Upper lobe of left lung (tissue), 6 donors: ENCODE data around the gene TRMT1. TPM values are rescaled to one million over a fixed set of nuclear protein-coding genes. Genes with fewer than 3 reads are reported as not detected.

Experiments used
- ATAC-seq, 2 donors: fragments of 200-7000 bp; cut with Tn5 transposase; one replicate each; pipeline ENCODE4 v1.9.1; 2022; ENCODE audit warnings: mild to moderate bottlenecking in 2 of 2, moderate library complexity in 2 of 2; ENCODE audit not compliant: low FRiP score in 2 of 2
- DNase-seq, 2 donors: peaks; one replicate each; pipeline ENCODE4 v3.0.0-alpha.2; 2019 to 2020
- H3K27ac ChIP-seq, 4 donors: fragments of 200-600 bp; sonication (generic); one replicate each; pipeline ENCODE4 v1.5.1; 2016 to 2019
- H3K27me3 ChIP-seq, 4 donors: fragments of 200-600 bp; sonication (generic); one replicate each; pipeline ENCODE4 v1.5.1; 2017 to 2019
- H3K36me3 ChIP-seq, 4 donors: fragments of 200-600 bp; sonication (generic); one replicate each; pipeline ENCODE4 v1.5.1; 2016 to 2019
- H3K4me1 ChIP-seq, 4 donors: fragments of 200-600 bp; sonication (generic); one replicate each; pipeline ENCODE4 v1.5.1; 2018 to 2019
- H3K4me3 ChIP-seq, 4 donors: fragments of 200-600 bp; sonication (generic); one replicate each; pipeline ENCODE4 v1.5.1; 2017 to 2019; ENCODE audit warnings: mild to moderate bottlenecking in 2 of 4, moderate library complexity in 1 of 4
- H3K9me3 ChIP-seq, 4 donors: fragments of 200-600 bp; sonication (generic); one replicate each; pipeline ENCODE4 v1.5.1; 2018 to 2019
- CTCF ChIP-seq, 6 experiments: fragments of 450-650 bp in 4 of 6; fragments of 200-600 bp in 2 of 6; sonication (generic) in 2 of 6; IDR thresholded peaks; one replicate each; pipeline ENCODE4 v1.5.1; 2016 to 2019; ENCODE audit warnings: antibody characterized with exemption in 6 of 6
- EP300 ChIP-seq, 4 donors: sonication (generic); formaldehyde crosslinking; IDR thresholded peaks; one replicate each; pipeline ENCODE4 v1.5.1; 2017; ENCODE audit warnings: antibody characterized with exemption in 4 of 4, control low read depth in 2 of 4
- POLR2A ChIP-seq, 4 donors: fragments of 450-650 bp; IDR thresholded peaks; one replicate each; pipeline ENCODE4 v1.5.1; 2016 to 2017; ENCODE audit warnings: antibody characterized with exemption in 4 of 4, mild to moderate bottlenecking in 2 of 4
- POLR2AphosphoS5 ChIP-seq, 2 donors: sonication (generic); formaldehyde crosslinking; IDR thresholded peaks; one replicate each; pipeline ENCODE4 v1.5.1; 2017; ENCODE audit warnings: antibody characterized with exemption in 2 of 2
- WGBS, 2 donors: methylation state at CpG; one replicate each; pipeline ENCODE4 v1.1.5; 2017 to 2018; 5-methylcytosine and 5-hydroxymethylcytosine counted together
- total RNA-seq, 6 donors: library from RNA; depleted of rRNA in 4 of 6; stranded (reverse); fragments of >200 nt in 4 of 6; gene quantifications; one replicate each; pipeline versions ENCODE4 v1.1.0 to v1.2.1, GENCODE V29; 2016 to 2021
- donor health status: DM: no; HTN: no; CAD: no; lungs with moderate emphysema.
- donor health status: DM: no; HTN: yes; CAD: no; lungs with severe emphysema.

Gene TRMT1
- total RNA-seq, 6 donors from 2014 or later: 27.2 to 92.2 (median 33.1) TPM

- ATAC-seq (no peak), DNase-seq (no peak)
- H3K4me3 ChIP-seq: no peak overlapping the region
- 75% methylated on average over 5 of the region's 5 CpGs for WGBS, 2 donors
- no peaks in the 10 kb centered on the region for H3K9me3 ChIP-seq
- H3K27me3 ChIP-seq: no peaks in the 10 kb centered on the region
- peak overlapping the region in 3 of 4 donors; percentile 7 to 69 (median 65) for H3K27ac ChIP-seq
- H3K4me1 ChIP-seq: peaks cover 52 to 78% (median 72%) of the 10 kb centered on the region in 4 donors
- TF ChIP-seq CTCF (IDR thresholded peaks at IDR 0.05) (no peak), POLR2AphosphoS5 (IDR thresholded peaks at IDR 0.05) (no peak), POLR2A (IDR thresholded peaks at IDR 0.05) (no peak), EP300 (IDR thresholded peaks at IDR 0.05) (no peak)
- H3K36me3 ChIP-seq: no peaks in the 10 kb centered on the region
Measured at GRCh38 chr19:13063461-13064091, 53.0 kb downstream of the TRMT1 start.

- Histone ChIP-seq H3K4me3 (no peak overlapping the region), H3K27me3 (no peaks in the 10 kb centered on the region), H3K36me3 (no peaks in the 10 kb centered on the region), H3K9me3 (no peaks in the 10 kb centered on the region), H3K27ac (peak overlapping the region in 3 of 4 donors; percentile 7 to 97 (median 69)), H3K4me1 (peaks cover 54 to 79% (median 74%) of the 10 kb centered on the region in 4 donors)
- no peak for ATAC-seq
- TF ChIP-seq EP300 (IDR thresholded peaks at IDR 0.05) (no peak), POLR2AphosphoS5 (IDR thresholded peaks at IDR 0.05) (no peak), POLR2A (IDR thresholded peaks at IDR 0.05) (no peak), CTCF (IDR thresholded peaks at IDR 0.05) (no peak)
- no peak for DNase-seq
Measured at GRCh38 chr19:13062317-13062716, 54.2 kb downstream of the TRMT1 start.

GRCh38 chr19:13060964-13061927, 55.3 kb downstream of the TRMT1 start:
- ATAC-seq: peak; percentile 90 to 93
- TF ChIP-seq POLR2AphosphoS5 (IDR thresholded peaks at IDR 0.05) (no peak), POLR2A (IDR thresholded peaks at IDR 0.05) (no peak), CTCF (IDR thresholded peaks at IDR 0.05) (peak; percentile 89 to 98 (median 97)), EP300 (IDR thresholded peaks at IDR 0.05) (no peak)
- WGBS, 2 donors: 0 to 2% methylated on average over 23 to 27 of the region's 40 CpGs

GRCh38 chr19:13060233-13060963, 56.1 kb downstream of the TRMT1 start:
- ATAC-seq (peak in 1 of 2 donors; percentile 4), DNase-seq (peak; percentile 48 to 54)
- H3K27ac ChIP-seq: peak overlapping the region; percentile 63 to 97 (median 74)
- peak overlapping the region in 3 of 4 donors; percentile 26 to 50 (median 49) for H3K4me3 ChIP-seq
- 8 to 36% methylated on average over 9 to 19 of the region's 19 CpGs for WGBS, 2 donors
- no peaks in the 10 kb centered on the region for H3K27me3 ChIP-seq
- no peaks in the 10 kb centered on the region for H3K9me3 ChIP-seq
- H3K4me1 ChIP-seq: peaks cover 65 to 84% (median 77%) of the 10 kb centered on the region in 4 donors
- H3K36me3 ChIP-seq: no peaks in the 10 kb centered on the region
- TF ChIP-seq POLR2A (IDR thresholded peaks at IDR 0.05): no peak
- no peak for TF ChIP-seq POLR2AphosphoS5 (IDR thresholded peaks at IDR 0.05)
- TF ChIP-seq EP300 (IDR thresholded peaks at IDR 0.05): no peak
- no peak for TF ChIP-seq CTCF (IDR thresholded peaks at IDR 0.05)

More at GRCh38 chr19:13060964-13061927, 55.3 kb downstream of the TRMT1 start:
- no peaks in the 10 kb centered on the region for H3K9me3 ChIP-seq
- no peaks in the 10 kb centered on the region for H3K36me3 ChIP-seq
- peak overlapping the region; percentile 17 to 50 (median 38) for H3K4me3 ChIP-seq
- peak overlapping the region; percentile 63 to 97 (median 74) for H3K27ac ChIP-seq
- peaks cover 57 to 79% (median 75%) of the 10 kb centered on the region in 4 donors for H3K4me1 ChIP-seq
- peak; percentile 83 to 95 for DNase-seq
- H3K27me3 ChIP-seq: no peaks in the 10 kb centered on the region
